CD4-positive, alpha-beta T cell treated with Interleukin-6 for 4 hours (primary cell): ENCODE measurements around the gene CACFD1.

Source experiments
- DNase-seq: peaks from one replicate; pipeline ENCODE4 v3.0.0-alpha.2; 2020; ENCODE audit warnings: mixed read lengths

CACFD1 gene

GRCh38 chr9:133484671-133485437, 25.1 kb downstream of the CACFD1 start:
- DNase-seq, result no peak

DNA sequence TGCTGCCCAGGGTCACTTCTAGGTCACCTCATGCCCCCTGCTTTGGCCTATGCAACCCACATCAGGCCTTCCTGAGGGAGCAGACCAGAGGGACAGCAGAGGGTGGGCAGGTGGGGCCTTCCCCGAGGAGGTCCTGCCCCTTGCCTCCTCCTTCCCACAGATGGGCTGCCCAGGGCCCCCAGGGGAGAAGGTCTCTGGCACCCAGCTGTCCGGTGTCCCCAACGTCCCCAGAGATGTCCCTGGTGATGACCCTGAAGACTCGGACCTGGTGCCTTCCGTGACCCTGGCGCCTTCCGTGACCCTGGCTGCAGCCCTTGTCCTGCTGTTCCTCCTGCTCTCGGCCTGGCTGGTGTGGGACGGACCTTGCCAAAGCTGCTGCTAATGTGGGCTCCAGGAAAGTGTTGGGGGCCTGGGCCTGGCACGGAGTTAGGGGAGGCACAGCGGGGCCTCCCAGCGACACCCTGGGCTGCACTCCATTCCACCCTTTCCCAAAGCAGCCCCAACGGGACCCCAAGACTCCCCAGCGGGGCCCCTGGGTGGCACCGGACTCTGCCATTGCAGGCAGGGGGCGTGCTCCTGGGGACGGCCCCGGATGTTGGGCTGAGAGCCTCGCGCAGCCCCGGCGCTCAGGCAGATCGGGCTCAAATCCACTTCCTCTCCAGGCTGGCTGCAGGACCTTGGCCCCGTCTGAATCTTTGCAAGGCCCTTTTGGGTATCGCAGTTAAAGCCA, 25.9 kb downstream of the CACFD1 start:
- DNase-seq, result peak; percentile 12

GRCh38 chr9:133487331-133487725, 27.6 kb downstream of the CACFD1 start:
- no peak for DNase-seq

DNA sequence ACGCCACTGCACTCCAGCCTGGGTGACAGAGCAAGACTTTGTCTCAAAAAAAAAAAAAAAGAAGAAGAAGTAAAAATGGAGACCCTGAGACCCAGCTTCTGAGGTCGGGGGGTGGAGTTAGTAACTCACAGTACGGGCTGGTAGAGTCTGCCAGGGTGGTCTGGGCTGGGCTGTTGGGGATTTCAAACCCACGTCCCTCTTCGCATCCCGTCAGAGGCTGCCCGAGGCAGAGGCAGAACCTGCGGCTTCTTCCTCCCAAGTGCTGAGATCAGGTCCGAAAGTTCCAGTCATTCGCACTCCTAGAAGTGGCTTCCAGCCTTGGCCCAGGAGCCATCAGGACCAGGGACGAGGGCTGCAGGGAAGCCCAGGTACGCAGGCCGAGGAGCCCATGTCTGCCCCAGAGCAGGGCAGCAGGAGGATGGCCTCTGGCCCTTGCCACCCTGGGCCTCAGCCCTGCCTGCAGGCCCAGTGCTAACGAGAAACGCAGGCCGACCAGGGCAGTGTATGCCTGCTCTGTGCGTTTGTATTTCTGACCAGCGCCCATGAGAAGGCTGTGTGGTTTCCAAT, 29.0 kb downstream of the CACFD1 start:
- no peak for DNase-seq

DNA sequence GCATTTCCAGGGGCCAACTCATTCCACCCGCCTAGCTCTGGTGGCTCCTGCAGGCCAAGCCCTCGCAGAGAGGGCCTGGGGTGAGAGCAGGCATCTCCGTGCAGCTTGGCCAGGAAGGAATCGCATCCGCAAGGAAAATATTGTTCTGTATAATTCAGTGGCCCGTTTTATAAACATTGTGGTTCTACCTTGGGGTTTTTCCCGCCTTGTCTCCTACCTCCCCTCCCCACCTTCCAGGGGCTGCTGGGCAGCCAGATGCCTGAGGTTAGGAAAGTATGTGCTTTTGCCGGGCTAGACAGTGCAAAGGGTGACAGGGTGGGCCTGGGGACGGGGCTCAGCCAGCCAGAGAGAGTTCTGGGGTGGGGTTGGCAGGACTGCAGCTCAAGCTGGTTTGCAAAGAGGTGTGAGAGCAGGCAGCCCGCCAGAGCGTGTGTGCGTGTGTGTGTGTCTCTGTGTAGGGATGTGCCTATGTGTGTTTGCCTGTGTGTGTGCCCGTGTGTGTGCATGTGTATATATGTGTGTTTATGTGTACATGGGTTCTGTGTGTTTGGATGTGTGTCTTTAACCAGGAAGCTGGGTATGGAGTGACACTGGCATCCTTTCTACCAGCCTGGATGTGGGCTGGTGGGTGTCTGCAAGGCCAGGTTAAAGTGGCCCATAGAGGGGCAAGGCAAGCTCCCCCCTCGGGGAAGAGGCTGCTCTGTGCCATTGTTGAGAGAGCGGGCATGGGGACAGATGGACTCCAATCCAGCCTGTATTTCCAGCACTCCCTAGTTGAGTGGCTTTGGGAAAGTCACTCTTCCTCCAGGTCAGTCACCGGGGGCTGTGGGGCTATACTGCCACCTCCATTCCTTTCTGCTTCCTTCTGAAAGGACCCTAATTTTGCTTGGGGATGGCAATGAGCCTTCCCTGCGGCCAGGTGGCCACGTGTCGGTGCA, 29.7 kb downstream of the CACFD1 start:
- no peak for DNase-seq

GRCh38 chr9:133490201-133490681, 30.5 kb downstream of the CACFD1 start:
- no peak for DNase-seq

GRCh38 chr9:133490865-133491655, 31.3 kb downstream of the CACFD1 start:
- DNase-seq, result no peak

DNA sequence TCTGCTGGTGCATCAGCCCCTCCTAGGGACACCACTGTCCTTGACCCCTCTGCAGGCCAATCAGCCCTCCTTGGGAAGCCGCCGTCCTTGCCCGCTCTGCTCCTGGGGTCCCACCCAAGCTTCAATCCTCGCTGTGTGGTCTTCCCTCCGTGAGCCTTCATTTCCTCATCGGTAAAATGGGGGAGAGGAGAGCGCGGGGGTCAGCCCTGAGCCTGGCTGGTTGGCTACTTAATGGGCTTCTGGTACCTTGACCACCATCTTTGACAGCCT, 31.8 kb downstream of the CACFD1 start:
- DNase-seq, result no peak

DNA sequence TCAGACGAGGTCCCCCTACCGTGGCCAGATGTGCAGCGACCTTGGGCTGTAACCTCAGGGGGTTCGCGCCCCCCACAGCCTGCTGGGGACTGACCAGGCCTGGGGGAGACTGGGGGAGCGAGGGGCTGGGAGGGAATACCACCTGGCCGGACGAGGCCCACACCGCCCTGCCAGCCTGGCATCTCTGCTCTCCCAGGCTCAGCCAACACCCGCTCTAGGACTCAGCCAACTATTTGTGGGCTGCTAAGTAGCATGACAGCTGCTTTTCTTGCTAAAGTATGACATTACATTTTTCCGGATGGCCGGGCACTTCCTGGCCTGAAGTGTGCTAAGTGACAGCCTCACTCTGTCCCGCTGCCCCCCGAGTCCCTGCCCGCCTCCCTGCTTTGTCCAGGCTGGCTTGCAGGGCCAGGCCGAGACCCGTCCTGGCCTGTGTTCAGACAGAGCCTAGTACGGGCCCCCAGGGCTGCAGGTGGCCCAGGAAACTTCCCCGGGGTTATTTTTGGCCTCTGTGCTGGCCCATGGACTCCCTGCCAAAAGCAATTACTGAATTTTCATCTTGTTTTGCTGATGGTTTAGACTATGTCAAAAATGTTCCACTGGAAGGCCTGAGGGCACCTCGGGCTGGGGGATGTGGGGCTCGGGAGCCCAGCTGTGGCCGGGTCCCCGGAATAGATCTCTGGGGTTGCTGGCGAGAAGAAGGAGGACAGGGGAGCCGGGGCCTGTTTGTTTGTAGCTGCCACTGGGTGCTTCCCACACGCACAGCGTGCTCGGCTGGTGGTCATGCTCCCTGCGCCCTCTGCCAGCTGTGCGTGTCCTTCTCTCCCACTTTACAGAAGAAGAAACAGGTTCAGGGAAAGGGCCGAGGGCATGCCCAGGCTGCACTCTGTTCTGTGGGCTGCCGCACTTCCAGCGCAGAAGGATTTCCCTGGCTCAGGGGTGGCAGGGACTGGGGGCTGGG, 32.6 kb downstream of the CACFD1 start:
- DNase-seq, result no peak

- DNase-seq, result no peak
Observed at GRCh38 chr9:133493428-133493827, 33.6 kb downstream of the CACFD1 start.

DNA sequence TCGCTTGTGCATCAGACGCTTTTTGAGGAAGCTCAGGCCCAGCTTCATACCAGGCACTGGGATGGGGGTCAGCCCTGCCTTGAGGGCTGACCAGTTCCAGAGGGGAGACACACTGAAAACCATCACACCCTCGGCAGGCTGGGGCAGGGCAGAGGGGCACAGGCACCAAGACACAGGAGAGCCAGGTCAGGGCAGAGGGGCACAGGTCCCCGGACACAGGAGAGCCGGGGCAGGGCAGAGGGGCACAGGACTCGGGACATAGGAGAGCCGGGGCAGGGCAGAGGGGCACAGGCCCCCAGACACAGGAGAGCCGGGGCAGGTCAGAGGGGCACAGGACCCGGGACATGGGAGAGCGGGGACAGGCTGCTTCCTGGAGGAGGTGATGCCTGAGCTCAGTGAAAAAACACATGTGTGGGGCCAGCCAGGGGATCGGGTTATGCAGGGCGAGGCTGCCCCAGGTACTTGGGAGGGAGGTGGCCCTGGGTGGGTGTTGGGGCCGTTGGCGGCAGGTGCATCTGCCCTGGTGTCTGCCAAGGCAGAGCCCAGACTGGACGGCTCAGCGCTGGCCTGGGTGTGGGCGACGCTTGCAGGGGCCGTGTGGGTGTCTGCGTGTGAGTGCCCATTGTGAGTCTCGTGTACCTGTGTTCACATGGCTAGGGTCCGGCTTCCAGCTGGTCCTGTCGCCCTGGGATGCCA, 34.2 kb downstream of the CACFD1 start:
- no peak for DNase-seq

- DNase-seq, result no peak
Observed at GRCh38 chr9:133494636-133495326, 35.0 kb downstream of the CACFD1 start.

DNA sequence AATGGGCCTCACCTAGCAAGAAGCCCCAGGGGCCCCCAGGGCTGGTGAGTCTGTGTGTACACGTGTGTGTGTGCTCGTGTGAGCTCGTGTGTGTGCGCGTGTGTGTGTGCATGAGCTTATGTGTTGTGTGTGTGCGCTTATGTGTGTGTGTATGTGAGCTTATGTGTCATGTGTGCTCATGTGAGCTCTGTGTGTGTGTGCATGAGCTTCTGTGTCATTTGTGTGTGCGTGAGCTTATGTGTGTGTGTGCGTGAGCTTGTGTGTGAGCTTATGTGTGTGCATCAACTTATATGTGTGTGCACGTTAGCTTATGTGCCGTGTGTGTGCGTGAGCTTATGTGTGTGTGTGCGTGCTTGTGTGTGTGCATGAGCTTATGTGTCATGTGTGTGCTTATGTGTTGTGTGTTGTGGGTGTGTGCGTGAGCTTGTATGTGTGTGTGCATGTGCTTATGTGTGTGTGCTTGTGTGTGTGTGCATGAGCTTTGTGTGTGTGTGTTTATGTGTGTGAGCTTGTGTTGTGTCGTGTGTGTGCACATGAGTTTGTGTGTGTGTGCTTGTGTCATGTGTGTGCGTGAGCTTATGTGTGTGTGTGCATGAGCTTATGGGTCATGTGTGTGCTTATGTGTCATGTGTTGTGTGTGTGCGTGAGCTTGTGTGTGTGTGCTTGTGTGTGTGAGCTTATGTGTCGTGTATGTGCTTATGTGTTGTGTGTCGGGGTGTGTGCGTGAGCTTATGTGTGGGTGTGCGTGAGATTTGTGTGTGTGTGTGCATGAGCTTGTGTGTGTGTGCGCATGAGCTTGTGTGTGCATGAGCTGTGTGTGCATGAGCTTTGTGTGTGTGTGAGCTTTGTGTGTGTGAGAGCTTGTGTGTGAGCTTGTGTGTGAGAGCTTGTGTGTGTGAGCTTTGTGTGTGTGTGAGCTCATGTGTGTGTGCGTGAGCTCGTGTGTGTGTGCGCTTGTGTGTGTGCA, 35.8 kb downstream of the CACFD1 start:
- DNase-seq, result no peak

DNA sequence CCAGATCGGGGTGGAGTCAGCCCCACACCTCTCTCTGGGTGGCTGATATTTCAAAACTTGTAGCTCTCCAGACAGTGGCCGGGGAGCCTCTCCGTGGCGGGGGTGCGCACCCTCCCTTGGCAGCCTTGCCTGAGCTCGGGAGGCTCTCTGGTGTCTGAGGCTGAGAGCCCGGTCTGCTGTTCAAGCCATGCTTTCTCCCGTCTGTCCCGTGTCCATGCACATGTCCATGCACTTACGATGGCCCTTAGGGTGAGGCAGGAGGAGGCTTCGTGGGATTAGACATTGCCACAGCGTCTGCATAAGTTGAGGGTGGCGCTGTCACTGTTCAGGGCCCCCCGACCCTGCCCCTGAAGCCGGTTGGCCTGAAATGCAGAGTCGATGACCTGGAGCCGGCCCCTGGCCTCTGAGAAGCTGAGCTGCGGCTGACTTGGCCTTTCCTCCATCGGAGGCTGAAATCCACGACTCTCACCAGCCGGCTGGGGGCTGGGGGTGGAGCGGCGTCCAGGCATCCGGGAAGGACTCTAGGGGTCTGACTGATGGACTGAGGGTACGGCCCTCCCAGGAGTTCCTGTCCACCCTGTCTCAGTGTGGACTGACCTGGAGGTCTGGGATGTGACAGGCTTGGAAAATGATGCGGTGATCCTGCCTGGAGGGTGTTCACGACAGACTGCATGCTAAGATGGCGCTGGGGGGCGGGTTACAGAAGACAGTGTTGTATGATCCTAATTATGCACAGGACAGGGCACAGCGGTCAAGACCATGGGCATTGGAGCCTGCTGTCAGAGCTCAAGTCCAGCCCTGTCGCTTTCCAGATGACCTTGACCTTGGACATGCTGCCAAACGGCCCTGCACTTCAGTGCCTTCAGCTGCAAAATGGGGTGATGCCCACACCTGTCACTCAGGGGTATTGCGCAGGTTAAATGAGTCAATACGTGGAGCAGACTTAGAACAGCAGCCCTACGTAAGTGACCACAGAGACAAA, 37.4 kb downstream of the CACFD1 start:
- DNase-seq, result no peak

- no peak for DNase-seq
Observed at GRCh38 chr9:133499132-133499891, 39.5 kb downstream of the CACFD1 start.

DNA sequence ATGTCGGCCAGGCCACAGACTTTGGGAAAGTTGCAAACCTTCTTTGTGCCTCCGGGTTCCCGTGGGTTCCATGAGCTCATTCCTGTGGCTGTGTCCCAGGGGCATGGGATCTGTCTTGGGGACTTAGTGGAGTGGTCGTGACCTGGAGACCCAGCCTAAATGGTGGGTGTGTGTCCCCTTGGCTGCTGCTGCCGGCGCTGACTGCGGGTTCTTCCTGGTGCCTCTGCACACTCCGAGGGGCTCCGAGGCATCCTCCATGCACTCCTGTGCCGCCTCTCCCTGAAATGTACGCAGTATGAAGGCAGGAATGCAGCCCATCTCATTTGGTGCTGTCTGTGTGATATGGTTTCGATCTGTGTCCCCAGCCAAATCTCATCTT, 40.1 kb downstream of the CACFD1 start:
- DNase-seq, result no peak
